Fibroblast of peridontal ligament (primary cell): ENCODE measurements around the gene KCNA3.

Experiments
- DNase-seq: peaks from one replicate; pipeline ENCODE4 v3.0.0-alpha.2; 2010; ENCODE audit errors: extremely low read depth

Gene KCNA3

DNA sequence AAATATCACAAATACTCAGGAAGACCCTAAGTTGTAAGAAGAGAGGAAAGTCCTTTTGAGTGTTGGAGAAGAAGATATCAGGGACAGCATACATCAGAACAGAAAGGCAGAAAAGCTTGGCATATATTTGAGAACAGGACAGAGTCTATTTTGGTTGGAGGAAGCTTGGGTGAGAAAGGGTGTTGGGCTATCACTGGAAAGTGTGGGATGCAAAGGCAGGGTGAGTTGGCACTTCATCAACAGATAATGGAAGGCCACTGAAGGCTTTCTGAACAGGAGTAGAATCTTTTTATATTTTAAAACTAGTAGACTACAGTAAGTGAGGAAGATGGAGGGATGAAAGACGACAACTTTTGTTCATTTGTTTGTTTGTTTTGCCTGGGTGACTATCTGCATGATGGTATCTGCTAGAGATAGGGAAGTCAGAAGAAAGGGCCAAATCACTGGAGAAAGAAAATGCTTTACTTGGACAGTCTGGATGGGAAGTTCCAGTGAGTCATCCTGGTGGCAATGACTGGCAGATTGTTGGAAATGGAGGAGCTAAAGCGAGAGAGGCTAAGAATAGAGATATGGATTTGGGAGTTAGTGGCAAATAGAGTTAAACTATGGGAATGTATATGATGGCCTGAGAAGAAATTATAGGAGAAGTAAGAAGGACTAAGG lies 34.9 kb downstream of the KCNA3 start:
- no peak for DNase-seq

DNA sequence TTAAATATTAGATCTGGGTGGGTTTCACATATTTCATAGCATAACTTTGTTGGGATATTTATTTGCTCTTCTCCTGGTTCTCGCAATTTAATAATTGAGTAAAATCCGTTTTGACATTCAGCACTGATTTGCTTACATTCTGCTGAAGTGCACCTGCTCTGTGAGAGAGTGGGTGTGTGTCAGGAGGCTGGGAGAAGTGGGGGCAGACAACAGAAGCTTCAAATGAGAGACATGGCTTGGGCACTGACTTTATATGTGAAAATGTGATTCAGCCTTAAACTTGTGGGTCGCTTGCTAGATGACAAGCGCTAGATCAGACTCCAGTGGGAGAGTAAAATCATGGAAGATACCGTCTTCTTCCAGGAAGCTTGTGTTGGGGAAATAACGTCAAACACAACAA lies 36.2 kb downstream of the KCNA3 start:
- no peak for DNase-seq

DNA sequence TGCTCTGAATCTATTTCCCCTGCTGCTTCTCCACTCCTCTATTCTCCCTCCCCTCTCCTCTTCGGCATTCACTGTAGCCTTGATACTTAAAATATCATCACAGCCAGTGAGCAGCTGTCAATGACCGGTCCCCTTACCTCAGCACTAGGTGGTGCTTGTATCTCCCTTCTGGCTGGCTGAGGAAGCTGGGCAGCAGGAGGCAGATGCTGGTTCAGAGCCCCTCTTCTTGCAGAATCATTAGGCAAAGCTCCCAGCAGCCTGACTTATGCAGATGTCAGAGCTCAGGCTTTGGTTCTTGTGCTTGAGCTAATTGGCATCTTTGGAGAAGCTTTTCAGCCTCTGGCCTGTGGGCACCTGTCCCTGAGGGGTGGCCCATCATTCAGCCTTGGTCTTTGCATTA lies 36.7 kb downstream of the KCNA3 start:
- no peak for DNase-seq

DNA sequence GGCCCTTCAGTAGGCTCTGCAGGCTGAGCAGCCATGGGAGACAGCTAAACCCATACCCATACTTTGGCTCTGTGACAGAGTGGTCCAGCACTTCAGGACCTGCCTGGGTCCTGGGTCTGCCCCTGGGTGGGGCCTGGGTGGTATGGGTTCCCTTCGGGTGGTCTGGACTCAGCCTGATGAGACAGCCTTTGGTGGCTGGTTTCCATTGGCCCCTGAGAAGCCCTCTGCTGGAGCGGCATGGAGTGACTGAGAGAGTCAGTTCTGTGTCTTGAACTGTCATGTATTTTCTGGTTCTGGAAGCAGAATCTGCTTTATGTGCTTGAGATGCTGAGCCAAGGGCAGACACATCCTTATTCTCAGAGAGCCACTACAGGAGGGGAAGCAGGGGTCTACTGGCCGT lies 37.3 kb downstream of the KCNA3 start:
- no peak for DNase-seq

DNA sequence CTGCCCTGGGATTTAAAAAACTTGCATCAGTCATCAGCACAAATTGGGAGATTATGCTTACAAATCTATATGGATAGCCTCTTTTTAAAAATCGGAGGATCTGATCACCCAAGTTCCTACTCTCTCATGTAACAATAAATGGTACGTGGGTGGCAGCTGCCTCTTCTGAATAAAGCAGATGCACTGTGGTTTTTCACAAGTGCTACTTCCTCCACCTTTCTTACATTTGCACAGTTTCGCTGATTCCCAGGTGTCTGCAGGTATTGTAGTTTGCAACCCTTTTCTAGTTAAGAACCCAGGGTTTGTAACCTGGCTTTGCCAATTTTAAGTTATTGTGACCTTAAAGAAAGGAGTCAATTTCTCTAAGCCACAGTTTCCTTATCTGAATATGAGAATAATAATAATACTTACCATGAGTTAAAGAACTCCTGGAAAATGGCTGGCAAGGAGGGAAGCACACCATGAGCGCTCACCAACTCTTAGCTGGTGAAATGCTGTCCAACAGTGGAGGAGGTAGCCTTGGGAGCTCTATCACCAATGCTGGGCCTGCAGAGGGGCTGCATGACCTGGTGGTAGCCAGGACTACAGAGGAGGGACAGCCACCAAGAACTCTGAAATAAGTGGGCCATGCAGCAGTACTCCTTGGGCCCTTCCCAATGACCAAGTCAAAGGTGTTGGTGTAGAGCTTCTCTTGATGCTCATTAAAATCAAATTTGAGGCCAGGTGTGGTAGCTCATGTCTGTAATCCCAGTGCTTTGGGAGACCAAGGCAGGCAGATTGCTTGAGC lies 38.4 kb downstream of the KCNA3 start:
- DNase-seq, result no peak

- DNase-seq, result no peak
Observed at GRCh38 chr1:110635434-110635833, 39.3 kb downstream of the KCNA3 start.

- DNase-seq, result peak; percentile 6
Observed at GRCh38 chr1:110634455-110635311, 40.1 kb downstream of the KCNA3 start.

DNA sequence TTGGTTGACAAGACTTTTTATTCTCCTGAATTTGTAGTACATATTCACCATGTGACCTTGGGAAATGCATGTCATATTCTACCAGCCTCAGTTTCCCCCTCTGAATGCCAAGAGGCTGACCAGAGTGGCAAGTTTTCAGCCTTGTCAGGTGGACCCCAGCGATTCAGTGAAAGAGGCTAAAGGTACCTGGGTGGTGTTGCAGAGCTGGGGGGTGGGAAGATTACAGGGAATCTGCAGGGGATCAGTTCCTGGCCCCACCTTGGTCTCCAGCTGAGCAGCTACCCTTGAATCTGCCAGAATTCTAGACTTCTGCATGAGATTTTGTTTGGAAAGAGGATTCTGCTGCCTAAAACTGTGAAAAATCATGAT lies 40.7 kb downstream of the KCNA3 start:
- DNase-seq, result no peak

GRCh38 chr1:110633646-110634030 lies 41.1 kb downstream of the KCNA3 start:
- no peak for DNase-seq

GRCh38 chr1:110631836-110632620 lies 42.7 kb downstream of the KCNA3 start:
- no peak for DNase-seq

DNA sequence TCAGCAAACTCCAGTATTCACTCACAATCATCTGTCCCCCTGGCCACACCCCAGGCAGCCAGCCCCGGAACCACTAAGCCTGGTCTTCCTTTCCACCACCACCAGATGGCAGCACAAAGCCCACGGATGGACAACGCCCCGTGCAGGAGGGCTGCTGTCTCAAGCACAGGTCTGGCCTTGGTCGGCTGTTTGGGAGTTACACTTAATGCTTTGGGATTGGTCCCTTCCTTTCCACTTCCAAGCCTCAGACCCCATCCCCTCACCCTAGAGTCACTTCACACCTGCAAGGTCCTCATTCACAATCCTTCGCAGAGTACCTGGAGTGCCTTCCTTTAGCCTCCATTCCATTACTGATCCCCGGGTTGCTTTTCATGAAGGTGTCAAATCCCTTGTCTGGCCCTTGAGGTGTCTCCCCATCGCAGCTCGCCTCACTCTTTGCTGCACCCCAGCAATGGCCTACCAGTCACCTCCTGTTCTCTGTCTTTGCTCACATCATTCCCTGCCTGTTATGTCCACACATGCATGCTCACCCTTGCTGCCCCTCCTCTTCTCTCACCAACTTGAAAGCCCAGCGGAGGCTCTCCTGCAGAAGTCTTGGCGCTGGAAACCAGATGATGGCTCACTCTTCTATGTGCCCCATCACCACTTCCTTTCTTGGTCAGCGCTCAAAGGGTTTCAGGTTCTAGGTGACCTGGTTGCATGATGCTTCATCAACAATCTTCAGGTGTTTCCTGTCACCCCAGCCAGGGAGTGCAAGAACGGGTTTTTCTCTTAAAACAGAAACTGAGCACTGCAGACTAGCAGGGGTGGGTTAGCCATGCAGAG lies 43.7 kb downstream of the KCNA3 start:
- peak; percentile 27 for DNase-seq

DNA sequence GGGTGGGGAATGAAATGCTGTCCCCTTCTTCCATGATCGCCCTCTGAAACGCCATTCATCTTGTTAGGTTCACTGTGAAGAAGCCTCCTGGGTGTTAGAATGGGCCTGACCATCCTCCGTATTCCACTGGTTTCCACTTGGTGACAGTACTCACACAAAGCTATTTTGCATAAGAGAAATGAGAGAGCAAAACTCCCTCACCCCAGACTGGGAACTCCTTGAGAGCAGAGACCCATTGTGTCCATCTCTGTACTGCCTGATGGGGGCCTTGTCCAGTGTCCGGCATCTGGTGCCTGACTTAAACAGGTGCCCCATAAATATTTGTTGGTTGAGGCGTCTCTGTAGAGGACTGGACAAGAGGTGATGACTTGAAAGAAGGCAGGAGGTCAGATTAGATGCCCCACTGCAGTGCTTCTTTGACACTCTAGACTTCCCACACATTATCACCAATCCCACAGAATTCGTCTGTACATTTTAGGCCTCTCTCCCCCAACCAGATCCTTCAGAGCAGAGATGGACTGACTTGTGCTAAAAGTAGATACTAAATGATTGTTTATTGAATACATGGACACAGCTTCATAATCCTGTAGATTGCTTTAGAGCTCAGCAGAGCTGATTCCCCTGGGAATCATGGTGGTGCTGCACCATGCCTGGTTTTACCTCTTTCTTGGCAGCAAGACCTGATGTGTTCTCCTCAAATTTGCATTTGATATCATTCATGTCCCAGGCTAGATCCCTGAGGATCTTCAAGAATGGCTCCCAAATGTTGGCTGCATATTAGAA lies 46.2 kb downstream of the KCNA3 start:
- no peak for DNase-seq

DNA sequence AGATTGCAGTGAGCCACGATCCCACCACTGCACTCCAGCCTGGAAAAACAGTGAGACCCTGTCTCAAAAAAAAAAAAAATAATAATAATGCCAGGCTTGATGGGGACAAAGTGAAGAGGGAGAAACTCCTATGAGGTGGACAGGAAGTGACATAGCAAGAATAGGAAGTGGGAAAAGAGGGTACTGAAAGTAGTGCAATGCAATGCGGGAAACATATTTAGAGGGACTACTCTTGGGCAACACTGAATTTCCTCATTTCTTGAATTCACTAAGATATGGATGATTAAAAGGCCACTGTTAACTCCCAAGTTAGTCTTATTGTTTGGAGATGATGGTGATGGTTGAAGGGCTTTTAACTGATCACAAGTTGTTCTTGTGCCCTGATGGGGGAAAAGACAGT lies 47.0 kb downstream of the KCNA3 start:
- no peak for DNase-seq

DNA sequence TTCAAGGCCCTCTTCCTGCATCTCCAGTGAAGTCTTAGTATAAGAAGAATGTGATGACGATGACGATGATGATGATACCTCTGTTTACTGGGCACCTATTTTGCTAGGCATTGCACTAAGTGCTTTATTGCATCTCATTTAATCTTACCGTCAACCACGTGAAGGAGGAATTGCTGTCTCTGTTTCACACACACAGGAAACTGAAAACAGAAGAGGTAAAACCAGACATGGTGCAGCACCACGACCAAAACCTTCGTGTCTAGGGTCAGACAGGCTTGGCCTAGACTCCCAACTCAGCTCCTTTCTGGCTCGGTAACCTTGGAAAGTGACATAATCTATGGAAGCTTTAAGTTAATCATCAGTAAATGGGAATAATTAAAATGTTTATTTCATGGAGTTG lies 47.9 kb downstream of the KCNA3 start:
- DNase-seq, result no peak
